HG03280 (cell line): ENCODE results near the gene SIRT5.
A peak's percentile ranks its signal among the peaks of the same experiment; 100 is the strongest.

Source experiments
- ATAC-seq: cut with Tn5 transposase; IDR thresholded peaks from one replicate; pipeline ENCODE4 v1.9.1; 2021; ENCODE audit warnings: mild to moderate bottlenecking, moderate library complexity; ENCODE audit not compliant: unreplicated experiment

Gene SIRT5

DNA sequence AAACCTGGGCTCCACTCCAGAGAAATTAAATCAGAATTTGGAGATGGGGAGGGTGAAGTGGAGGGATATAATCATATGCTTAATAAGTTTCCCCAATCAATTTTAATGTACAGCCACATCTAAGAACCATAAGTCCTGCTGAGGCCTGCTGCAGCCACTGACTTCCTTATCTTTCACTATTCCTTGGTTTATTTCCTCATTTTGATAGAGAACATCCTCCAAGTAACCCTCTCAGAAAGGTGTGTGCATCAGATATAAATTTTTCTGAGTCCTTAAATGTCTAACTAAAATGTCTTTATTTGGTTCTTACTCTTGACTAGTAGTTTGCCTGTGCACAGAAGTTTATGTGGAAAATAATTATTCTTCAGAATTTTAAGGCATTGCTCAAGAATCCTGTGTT, 23.7 kb upstream of the SIRT5 start:
- no peak for ATAC-seq

DNA sequence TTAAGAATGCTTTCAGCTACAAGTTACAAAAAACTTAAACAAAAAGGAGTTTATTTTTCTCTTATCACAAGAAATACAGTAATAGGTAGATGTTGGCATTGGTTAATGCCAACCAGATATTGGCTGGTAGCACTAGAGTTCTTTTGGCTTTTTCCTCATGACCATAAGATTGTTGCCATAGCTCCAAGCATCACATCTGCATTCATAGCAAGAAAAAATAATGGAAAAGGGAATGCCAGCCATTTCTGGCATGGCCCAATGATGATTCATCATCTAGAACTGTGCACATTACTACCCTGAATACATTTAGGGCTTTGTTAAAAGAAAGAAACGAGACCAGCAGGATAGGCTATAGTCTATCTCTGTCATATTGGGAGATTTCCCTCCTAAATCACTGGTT, 20.8 kb upstream of the SIRT5 start:
- no peak for ATAC-seq

DNA sequence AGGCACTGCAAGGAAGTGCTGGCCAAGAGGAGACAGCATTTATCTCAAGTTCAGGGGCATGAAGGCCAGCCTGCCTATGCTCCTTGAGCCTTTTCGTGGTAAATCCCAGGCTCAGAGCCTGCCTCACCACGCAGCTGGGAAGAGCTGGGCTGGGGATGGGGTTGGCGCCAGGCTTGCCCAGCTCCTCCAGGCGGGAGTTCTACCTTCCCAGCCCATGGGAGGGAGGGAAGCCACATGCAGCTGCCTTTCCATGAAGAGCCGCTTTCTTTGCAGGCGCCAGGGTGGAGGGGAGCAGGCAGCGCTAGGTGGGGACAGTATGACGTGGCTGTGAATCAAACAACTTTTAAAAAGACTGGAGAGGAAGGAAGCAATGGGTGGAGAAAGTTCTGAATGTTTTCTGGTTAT, 19.5 kb upstream of the SIRT5 start:
- ATAC-seq: no peak

GRCh38 chr6:13557841-13558240, 16.6 kb upstream of the SIRT5 start:
- no peak for ATAC-seq

GRCh38 chr6:13558718-13559117, 15.7 kb upstream of the SIRT5 start:
- ATAC-seq: no peak

DNA sequence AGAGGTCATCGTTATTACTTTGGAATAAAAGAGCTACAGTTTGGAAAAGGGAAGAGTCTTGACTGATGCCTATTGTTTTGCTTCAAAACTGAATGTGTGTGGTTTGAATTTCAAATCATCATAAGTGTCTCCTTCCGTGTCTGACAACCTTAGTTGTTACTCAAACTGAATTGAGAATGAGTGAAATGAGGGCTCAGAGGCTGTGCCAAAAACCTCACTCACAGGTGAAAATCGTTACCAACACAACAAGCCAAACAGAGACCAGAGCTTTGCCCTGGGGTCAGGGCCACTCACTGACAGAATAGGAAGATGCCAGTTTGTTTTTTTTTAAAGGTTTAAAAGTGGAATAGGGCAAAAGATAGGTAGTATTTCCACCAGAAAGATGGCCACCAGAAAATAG, 15.2 kb upstream of the SIRT5 start:
- no peak for ATAC-seq

- ATAC-seq: no peak
These were observed 14.3 kb upstream of the SIRT5 start for GRCh38 chr6:13559968-13560650.

DNA sequence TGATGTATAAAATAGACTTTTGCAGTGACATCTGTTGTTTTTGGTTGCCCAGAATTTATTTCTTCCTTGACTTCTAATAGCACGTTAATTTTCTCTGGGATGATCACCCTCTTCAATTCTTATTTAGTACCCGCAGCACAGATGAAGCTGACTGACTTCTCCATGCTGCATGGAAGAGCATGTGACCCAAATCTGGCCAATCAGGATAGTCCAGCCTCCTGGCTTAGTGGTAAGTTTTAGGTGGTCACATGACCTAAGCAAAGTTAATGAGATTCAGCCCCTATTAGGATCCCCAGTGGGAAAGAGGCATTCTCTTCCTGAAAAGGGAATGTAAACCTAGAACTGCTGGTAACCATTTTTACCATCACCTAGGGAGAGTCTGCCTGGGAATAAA, 13.8 kb upstream of the SIRT5 start:
- ATAC-seq: no peak

DNA sequence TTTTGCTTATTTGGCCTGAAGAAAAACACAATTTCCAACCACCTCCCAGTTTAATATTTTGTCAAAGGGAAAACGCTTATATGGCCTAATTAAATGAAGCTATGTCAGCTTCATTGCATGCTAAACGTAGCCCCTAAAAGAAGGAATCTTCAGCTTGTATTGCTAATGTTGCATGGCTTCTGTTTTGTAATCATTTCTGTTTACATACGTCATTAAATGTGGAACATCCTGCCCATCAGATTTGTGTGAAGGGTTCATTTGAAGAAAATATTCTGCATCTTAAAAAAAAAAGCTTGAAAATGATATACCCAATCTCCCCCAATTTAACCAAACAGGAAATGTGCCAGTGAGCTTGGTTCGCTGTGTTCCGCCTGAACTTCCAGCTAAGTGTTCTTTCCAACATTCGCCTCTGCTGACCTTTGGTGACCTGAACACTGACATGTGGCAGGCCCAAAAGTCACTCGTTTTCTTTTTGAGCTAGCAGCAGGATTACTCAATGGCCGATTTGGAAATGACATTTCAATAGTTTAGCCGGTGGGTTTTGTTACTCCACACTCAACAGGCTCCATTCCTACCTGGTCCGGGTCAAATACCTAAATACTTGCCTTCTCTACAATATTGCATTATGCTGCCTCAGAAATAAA, 12.7 kb upstream of the SIRT5 start:
- no peak for ATAC-seq

- ATAC-seq: no peak
These were observed 11.4 kb upstream of the SIRT5 start for GRCh38 chr6:13563009-13563408.

- ATAC-seq: no peak
These were observed 8.5 kb upstream of the SIRT5 start for GRCh38 chr6:13565921-13566320.

DNA sequence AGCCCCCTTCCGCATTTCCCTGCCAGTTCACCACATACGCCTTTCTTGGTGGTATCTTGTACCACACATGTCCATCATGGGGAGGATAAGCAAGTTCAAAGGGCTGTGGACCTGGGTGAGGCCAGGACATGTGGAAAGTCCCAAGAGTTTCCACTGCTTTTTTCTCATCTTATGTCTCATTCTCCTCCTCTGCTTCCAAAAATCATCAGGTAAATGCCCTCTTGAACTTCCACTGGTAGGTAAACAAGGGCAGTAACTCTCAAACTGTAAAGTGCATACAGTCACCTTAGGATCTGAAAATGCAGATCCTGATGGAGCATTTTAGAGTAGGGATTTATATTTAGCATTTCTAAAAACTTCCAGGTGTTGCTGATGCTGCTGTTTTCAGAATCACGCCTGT, 7.9 kb upstream of the SIRT5 start:
- ATAC-seq: no peak

DNA sequence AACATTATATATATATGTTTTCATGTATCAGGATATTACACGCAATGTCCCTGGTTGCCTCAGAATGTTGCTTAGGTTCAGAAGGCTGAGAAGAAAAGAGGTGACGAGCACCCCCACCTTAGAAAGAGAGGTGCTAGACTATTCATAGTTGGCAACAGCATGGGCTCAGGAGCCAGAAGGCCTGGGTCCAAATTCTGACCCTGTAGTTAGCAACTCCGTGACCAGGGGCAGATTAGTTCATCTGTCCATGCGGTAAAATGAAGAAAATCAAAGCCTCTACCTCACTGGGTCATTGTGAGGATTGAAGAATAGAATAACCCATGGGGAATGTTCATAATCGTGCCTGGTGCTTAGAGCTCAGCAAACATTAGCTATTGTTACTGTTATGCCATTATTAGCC, 5.4 kb upstream of the SIRT5 start:
- ATAC-seq: no peak

DNA sequence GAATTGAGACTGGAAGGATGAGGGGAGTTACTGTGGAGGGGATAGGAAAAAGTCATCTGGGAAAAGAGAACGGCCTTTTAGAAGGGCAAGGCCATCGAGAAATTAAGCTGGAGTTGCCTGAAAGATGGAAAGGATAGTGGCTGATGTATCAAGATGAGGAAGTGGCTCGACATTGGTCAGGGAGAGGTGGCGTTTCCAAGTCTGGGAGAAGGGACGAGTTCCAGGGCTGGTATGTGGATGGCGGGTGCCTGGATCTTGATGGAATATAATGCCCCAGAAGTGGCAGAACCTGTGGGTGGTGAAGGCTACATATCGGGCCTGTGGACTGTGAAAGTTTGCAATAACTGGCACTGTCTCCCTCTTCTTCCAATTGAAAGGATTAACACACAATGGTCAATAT, 2.2 kb upstream of the SIRT5 start:
- no peak for ATAC-seq

- ATAC-seq: no peak
These were observed 1.3 kb upstream of the SIRT5 start for GRCh38 chr6:13572951-13573654.

DNA sequence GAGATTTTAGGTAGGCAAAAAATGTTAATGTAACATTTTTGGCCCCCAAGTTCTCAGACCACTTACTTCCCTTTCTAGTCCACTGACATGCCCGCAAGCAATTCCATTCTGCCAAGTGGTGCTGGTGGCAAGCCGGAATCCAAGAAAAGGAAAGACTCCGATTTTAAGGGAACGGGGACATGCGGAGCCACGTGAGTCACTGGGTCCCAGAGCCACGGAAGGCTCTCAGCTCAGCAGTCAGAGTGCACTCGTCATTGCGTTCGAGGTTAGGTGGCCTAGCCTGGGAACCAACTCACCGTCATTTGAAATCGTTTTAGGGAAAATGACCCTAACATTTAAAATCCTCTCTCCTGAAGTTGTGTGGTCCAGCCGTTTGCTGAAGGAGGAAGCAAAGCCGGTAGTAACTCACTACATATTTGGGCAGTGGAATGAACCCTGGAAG, 711 bp upstream of the SIRT5 start:
- ATAC-seq: no peak

- ATAC-seq: peak; percentile 80
These were observed 241 bp upstream of the SIRT5 start for GRCh38 chr6:13574149-13574570.

GRCh38 chr6:13575377-13575775, 975 bp downstream of the SIRT5 start:
- no peak for ATAC-seq

GRCh38 chr6:13576017-13576416, 1.6 kb downstream of the SIRT5 start:
- ATAC-seq: no peak

DNA sequence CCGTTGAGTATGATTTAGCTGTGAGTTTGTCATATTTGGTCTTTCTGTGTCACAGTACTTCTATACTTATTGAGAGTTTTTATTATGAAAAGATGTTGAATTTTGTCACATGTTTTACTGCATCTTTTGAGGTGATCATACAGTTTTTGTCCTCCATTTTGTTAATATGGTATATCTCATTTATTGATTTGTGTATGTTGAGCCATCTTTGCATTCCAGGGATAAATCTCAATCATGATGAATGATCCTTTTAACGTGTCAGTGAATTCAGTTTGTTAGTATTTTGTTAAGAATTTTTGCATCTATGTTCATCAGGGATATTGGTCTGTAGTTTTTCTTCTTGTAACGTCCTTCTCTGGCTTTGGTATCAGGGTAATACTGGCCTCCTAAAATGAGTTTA, 3.5 kb downstream of the SIRT5 start:
- no peak for ATAC-seq

DNA sequence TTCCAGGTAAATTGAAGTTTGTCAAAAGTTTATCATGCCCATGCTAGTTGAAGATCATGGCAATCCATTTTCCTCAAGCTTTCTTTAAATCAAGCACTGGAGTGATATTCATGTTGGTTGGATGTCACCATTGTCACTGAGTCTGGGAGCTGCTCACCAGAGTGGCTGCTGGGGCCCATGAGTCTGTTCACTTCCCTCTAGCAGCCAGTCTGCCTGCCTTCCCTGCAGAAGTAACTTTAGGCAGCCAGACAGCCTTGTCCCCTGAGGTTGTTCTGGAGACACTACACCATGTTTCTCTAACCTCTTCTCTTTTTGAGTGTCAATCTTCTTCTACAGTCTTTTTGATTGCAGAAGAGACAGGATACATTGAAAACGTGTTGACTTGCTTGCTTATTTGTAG, 5.5 kb downstream of the SIRT5 start:
- ATAC-seq: no peak

DNA sequence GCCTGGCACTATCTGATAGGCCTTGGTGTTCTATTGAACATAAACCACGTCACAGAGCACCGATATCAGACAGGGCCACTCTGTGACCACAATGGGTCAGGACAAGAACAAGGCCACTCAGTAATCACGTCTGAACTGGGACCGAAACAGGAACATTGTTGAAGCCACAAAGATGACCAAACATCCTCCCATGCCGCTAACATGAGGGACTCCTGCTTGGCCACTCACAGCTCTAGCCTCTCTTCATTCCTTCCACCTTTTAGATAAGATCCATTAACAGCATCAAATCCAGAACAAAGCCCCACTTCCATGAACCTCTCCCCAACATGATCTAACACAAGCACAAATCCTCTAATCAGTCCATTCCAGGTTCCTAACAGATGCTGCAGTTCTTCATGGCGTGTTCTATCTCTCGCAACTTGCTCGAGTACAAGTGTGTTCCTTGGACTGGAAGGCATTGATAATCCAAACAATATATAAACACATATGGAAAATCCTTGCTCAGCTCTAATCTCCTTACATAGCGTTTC, 7.4 kb downstream of the SIRT5 start:
- ATAC-seq: no peak
